Gastroesophageal sphincter (tissue), 4 donors: ENCODE data around the gene LITAFD. TPM values are rescaled to one million over a fixed set of nuclear protein-coding genes. Genes with fewer than 3 reads are reported as not detected.

Experiments
- ATAC-seq: fragments of 150-250 bp; one replicate; pipeline ENCODE4 v1.9.1; 2016; ENCODE audit warnings: mild to moderate bottlenecking, moderate library complexity
- H3K27ac ChIP-seq, 4 donors: fragments of 200-600 bp; sonication (generic) in 3 of 4; 1 replicate in 3 of 4; 2 replicates in 1 of 4; pipeline ENCODE4 v1.5.1; 2016 to 2019
- H3K27me3 ChIP-seq: fragments of 200-600 bp; sonication (generic); one replicate; pipeline ENCODE4 v1.5.1; 2019
- H3K36me3 ChIP-seq, 2 donors: fragments of 200-600 bp; sonication (generic); one replicate each; pipeline ENCODE4 v1.5.1; 2019; ENCODE audit warnings: control low read depth in 1 of 2
- H3K4me1 ChIP-seq, 3 donors: fragments of 200-600 bp; sonication (generic); 1 replicate in 2 of 3; 2 replicates in 1 of 3; pipeline ENCODE4 v1.5.1; 2016 to 2019; ENCODE audit warnings: control low read depth in 2 of 3
- H3K4me3 ChIP-seq, 2 donors: fragments of 200-600 bp; sonication (generic); one replicate each; pipeline ENCODE4 v1.5.1; 2019; ENCODE audit warnings: mild to moderate bottlenecking in 1 of 2, moderate library complexity in 1 of 2
- H3K9me3 ChIP-seq, 3 donors: fragments of 200-600 bp; sonication (generic); one replicate each; pipeline ENCODE4 v1.5.1; 2017 to 2019; ENCODE audit warnings: control low read depth in 2 of 3
- EP300 ChIP-seq: sonication (generic); formaldehyde crosslinking; IDR thresholded peaks from one replicate; pipeline ENCODE4 v1.6.1; 2017; ENCODE audit warnings: antibody characterized with exemption, mild to moderate bottlenecking
- POLR2A ChIP-seq, 2 donors: fragments of 450-650 bp; IDR thresholded peaks; one replicate each; pipeline ENCODE4 v1.6.1; 2017; ENCODE audit warnings: antibody characterized with exemption in 2 of 2, mild to moderate bottlenecking in 2 of 2, moderate library complexity in 1 of 2
- POLR2AphosphoS5 ChIP-seq: sonication (generic); formaldehyde crosslinking; IDR thresholded peaks from one replicate; pipeline ENCODE4 v1.6.1; 2017; ENCODE audit warnings: antibody characterized with exemption
- WGBS, 2 donors: methylation state at CpG; one replicate each; pipeline ENCODE4 v1.1.5; 2018; ENCODE audit warnings: low coverage in 1 of 2; 5-methylcytosine and 5-hydroxymethylcytosine counted together
- total RNA-seq, 4 donors: library from RNA; depleted of rRNA; stranded (reverse); fragments of >200 nt; gene quantifications; one replicate each; pipeline ENCODE4 v1.1.0, GENCODE V29; 2016
- TF ChIP-seq, protein P1 (sequence below), 4 experiments: fragments of 200-600 bp in 2 of 4; fragments of 450-650 bp in 2 of 4; sonication (generic) in 1 of 4; IDR thresholded peaks; one replicate each; pipeline ENCODE4 v1.5.1; 2017 to 2019; ENCODE audit warnings: antibody characterized with exemption in 4 of 4, mild to moderate bottlenecking in 2 of 4, moderate library complexity in 2 of 4

LITAFD gene
- total RNA-seq, 4 donors from 2014 or later, result not detected

DNA sequence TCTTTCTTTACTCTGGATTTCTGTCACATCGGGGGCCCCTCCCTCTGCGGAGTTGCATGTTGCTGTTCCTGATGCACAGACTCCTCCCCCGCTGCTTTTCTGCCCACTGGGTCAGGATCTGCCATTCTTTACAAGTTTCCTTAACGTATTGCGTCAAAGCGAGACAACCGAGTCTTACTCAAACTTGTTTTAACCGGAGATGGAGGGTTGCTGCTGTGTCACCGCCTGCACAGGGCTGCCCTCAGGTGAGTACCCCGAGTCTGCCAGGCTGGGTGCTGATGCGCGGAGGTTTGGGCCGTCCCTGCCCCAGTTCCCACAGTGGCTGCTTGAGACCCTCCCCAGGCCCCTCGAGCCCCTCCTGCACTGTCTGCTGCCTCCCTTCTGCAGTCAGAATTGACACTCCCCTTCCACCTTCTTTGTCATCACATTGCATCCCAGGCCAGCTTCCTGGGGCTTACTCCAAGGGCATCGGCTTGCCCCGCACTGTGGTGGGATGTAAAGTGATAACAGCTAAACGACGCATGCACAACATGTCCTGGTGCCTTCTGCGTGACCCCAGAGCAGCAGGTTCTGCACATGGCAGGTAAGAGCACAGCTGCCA lies 32.6 kb upstream of the LITAFD start:
- Histone ChIP-seq H3K9me3 (no peaks in the 10 kb centered on the region), H3K27me3 (no peaks in the 10 kb centered on the region), H3K4me1 (peaks cover 0 to 17% (median 0%) of the 10 kb centered on the region in 3 donors), H3K36me3 (peaks cover 0 to 70% of the 10 kb centered on the region in 2 donors), H3K27ac (peak overlapping the region in 3 of 4 donors; percentile 33 to 65 (median 43)), H3K4me3 (no peak overlapping the region)
- WGBS, 2 donors, result 76 to 80% methylated on average over 1 to 13 of the region's 19 CpGs
- TF ChIP-seq EP300 (no peak), POLR2AphosphoS5 (no peak), POLR2A (IDR thresholded peaks at IDR 0.05) (no peak)
- TF ChIP-seq, protein P1, sequence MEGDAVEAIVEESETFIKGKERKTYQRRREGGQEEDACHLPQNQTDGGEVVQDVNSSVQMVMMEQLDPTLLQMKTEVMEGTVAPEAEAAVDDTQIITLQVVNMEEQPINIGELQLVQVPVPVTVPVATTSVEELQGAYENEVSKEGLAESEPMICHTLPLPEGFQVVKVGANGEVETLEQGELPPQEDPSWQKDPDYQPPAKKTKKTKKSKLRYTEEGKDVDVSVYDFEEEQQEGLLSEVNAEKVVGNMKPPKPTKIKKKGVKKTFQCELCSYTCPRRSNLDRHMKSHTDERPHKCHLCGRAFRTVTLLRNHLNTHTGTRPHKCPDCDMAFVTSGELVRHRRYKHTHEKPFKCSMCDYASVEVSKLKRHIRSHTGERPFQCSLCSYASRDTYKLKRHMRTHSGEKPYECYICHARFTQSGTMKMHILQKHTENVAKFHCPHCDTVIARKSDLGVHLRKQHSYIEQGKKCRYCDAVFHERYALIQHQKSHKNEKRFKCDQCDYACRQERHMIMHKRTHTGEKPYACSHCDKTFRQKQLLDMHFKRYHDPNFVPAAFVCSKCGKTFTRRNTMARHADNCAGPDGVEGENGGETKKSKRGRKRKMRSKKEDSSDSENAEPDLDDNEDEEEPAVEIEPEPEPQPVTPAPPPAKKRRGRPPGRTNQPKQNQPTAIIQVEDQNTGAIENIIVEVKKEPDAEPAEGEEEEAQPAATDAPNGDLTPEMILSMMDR (IDR thresholded peaks at IDR 0.05), result no peak
- ATAC-seq, result no peak

DNA sequence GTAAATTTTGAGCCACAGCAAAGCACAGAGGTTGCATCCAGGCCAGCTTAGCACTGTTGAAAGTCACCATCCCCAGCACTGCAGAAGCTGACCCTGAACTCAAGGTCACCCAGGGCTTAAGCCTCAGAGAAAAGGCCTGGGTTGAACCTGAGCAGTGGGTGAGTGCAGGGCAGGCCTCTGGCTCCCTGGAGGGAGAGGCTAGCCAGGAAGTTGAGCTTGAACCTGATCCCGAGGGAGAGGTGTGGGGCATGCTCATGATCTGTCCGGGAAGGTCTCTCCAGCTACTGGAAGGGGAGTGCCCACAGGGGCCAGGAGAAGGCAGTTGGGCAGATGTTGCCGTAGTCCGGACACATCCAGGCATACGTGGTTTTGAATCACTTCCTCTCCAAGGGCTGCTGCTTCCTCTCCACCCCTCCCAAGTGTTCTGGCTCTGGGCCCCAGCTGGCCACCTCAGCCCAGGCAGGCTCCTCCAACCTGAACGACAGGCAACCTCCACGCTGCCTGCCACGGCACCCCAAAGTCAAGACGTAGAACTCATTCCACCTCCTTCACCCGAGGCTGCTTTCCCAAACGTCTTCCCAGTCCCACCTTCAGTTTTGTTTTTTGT lies 31.8 kb upstream of the LITAFD start:
- Histone ChIP-seq H3K36me3 (peaks cover 0 to 79% of the 10 kb centered on the region in 2 donors), H3K4me1 (peaks cover 0 to 17% (median 0%) of the 10 kb centered on the region in 3 donors), H3K9me3 (no peaks in the 10 kb centered on the region), H3K27me3 (no peaks in the 10 kb centered on the region), H3K4me3 (no peak overlapping the region), H3K27ac (peak overlapping the region in 3 of 4 donors; percentile 33 to 65 (median 43))
- TF ChIP-seq POLR2AphosphoS5 (peak; percentile 52), POLR2A (IDR thresholded peaks at IDR 0.05) (no peak)
- ATAC-seq, result peak; percentile 82
- WGBS, 2 donors, result 47 to 52% methylated on average over 3 to 6 of the region's 11 CpGs

DNA sequence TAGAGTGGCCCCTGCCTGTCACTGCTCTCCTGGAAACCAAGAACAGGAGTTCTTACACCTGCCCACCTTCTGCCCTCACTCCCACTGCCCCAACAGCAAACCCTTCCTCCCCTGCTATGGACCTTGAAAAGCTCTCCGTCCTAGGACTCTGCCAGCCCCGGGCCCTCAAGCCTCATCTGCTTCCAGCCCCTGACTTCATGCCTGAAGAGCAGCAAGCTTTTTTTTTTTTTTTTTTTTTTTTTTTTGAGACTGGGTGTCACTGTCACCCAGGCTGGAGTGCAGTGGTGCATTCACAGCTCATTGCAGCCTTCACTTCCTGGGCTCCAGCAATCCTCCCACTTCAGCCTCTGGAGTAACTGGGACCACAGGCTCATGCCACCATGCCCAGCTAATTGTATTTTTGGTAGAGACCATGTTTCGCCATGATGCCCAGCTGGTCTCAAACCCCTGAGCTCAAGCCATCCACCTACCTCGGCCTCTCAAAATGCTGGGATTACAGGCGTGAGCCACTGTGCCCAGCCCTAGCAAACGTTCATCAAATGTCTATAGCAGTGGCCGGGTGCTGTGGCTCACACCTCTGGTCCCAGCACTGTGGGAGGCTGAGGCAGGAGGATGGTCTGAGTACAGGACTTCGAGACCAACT lies 30.3 kb upstream of the LITAFD start:
- H3K36me3 ChIP-seq, result peaks cover 0 to 94% of the 10 kb centered on the region in 2 donors
- ATAC-seq, result no peak
- no peaks in the 10 kb centered on the region for H3K27me3 ChIP-seq
- peaks cover 0 to 17% (median 0%) of the 10 kb centered on the region in 3 donors for H3K4me1 ChIP-seq
- WGBS, 2 donors, result 74 to 100% methylated on average over 2 to 3 of the region's 8 CpGs
- no peaks in the 10 kb centered on the region for H3K9me3 ChIP-seq
- TF ChIP-seq POLR2A (IDR thresholded peaks at IDR 0.05) (no peak), EP300 (no peak), POLR2AphosphoS5 (no peak)
- TF ChIP-seq, protein P1 (IDR thresholded peaks at IDR 0.05), result no peak
- H3K4me3 ChIP-seq, result no peak overlapping the region
- H3K27ac ChIP-seq, result peak overlapping the region in 2 of 4 donors; percentile 29 to 43

DNA sequence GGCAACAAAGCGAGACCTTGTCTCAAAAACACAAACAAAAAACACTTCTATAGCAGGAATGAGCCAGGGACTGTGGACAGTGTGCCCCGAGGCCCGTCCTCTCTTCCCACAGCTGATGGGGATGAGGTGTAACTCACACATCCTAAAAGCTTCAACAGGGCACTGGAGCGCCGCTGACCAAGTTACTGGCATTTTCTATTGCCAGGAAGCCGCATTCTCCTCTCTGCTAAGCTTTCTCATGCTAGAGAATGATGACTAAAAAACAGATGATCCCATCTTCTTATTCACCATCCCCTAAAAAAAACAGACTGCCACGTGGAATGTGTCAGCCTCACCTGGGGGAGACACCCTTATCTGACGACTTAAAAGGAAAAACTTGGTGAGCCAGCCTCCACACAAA lies 29.6 kb upstream of the LITAFD start:
- ATAC-seq, result no peak
- TF ChIP-seq POLR2A (IDR thresholded peaks at IDR 0.05), result no peak
- TF ChIP-seq EP300, result no peak
- TF ChIP-seq, protein P1 (IDR thresholded peaks at IDR 0.05), result no peak
- no peak for TF ChIP-seq POLR2AphosphoS5
- no peaks in the 10 kb centered on the region for H3K27me3 ChIP-seq
- H3K27ac ChIP-seq, result peak overlapping the region in 3 of 4 donors; percentile 12 to 37 (median 24)
- 68 to 74% methylated on average over 3 to 8 of the region's 8 CpGs for WGBS, 2 donors
- peaks cover 0 to 93% of the 10 kb centered on the region in 2 donors for H3K36me3 ChIP-seq
- peaks cover 0 to 17% (median 0%) of the 10 kb centered on the region in 3 donors for H3K4me1 ChIP-seq
- H3K4me3 ChIP-seq, result no peak overlapping the region
- no peaks in the 10 kb centered on the region for H3K9me3 ChIP-seq

DNA sequence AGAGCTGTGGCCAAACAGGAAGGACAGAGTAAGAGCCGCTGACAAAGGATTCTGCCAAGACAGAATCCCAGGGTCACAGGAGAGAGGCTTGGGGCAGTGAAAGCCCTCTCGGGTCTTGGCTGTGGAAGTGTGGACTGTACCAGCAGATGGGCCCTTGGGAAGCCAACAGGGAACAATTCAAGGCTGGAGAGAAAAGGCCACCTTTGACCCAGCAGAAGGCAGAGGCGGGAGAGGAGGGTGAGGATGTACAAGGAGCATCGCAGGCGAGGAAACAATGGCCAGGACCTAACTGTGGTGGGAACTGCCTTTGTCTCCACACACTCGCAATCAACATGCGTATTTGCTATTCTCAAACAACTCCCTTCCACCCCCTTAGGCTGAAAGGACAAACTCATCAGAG lies 29.0 kb upstream of the LITAFD start:
- ATAC-seq, result no peak
- Histone ChIP-seq H3K4me1 (peaks cover 0 to 19% (median 0%) of the 10 kb centered on the region in 3 donors), H3K27me3 (no peaks in the 10 kb centered on the region), H3K36me3 (peaks cover 0 to 93% of the 10 kb centered on the region in 2 donors), H3K4me3 (no peak overlapping the region), H3K27ac (peak overlapping the region in 3 of 4 donors; percentile 12 to 37 (median 24)), H3K9me3 (no peaks in the 10 kb centered on the region)
- no peak for TF ChIP-seq EP300
- TF ChIP-seq, protein P1 (IDR thresholded peaks at IDR 0.05), result no peak
- no peak for TF ChIP-seq POLR2AphosphoS5
- no peak for TF ChIP-seq POLR2A (IDR thresholded peaks at IDR 0.05)
- WGBS, 2 donors, result 71 to 80% methylated on average over 4 to 5 of the region's 7 CpGs
